ENCODE results near the gene RASD2. TPM values are rescaled to one million over a fixed set of nuclear protein-coding genes. Genes with fewer than 3 reads are reported as not detected.

Gene RASD2
- total and polyA plus RNA-seq, 2 experiments from 2014 or later: 1.2 to 3.6 TPM

GRCh38 chr22:35575116-35575748 is 34.6 kb downstream of the RASD2 start:
- Histone ChIP-seq H3K4me3 (no peak overlapping the region), H3K9me2 (ENCODE audit: insufficient read depth) (no peaks in the 10 kb centered on the region), H3K36me3 (ENCODE audit: insufficient read depth) (no peaks in the 10 kb centered on the region), H2AFZ (no peak overlapping the region), H3K79me2 (replicated peaks; ENCODE audit: insufficient read depth) (no peaks in the 10 kb centered on the region), H3K27me3 (ENCODE audit: insufficient read depth) (no peaks in the 10 kb centered on the region), H3F3A (replicated peaks; ENCODE audit: low read depth) (no peaks in the 10 kb centered on the region), H4K20me1 (replicated peaks; ENCODE audit: insufficient read depth) (no peaks in the 10 kb centered on the region), H3K4me2 (no peak overlapping the region), H3K4me1 (ENCODE audit: insufficient read depth) (no peaks in the 10 kb centered on the region), H3K27ac (ENCODE audit: low read depth) (no peak overlapping the region)
- Mint-ChIP-seq H3K4me3 (no peak overlapping the region), H3K9me3 (no peaks in the 10 kb centered on the region; the same call in 2 of the 3 replicates), H3K36me3 (ENCODE audit: low read depth) (no peaks in the 10 kb centered on the region; the same call in 2 of the 3 replicates), H3K27ac (no peak overlapping the region), H3K27me3 (ENCODE audit: insufficient read depth, low read depth, poor library complexity) (peaks cover 14% of the 10 kb centered on the region), H3K4me1 (no peaks in the 10 kb centered on the region)
- DNase-seq (ENCODE audit: low spot score) (no peak), ATAC-seq (no peak; the same call in 2 of the 3 replicates)
- TF ChIP-seq CREB1 (CRISPR knock-in tag; IDR thresholded peaks at IDR 0.05; ENCODE audit: low read depth) (no peak), ETS1 (IDR thresholded peaks at IDR 0.05) (no peak)
- TF ChIP-seq, protein P1, sequence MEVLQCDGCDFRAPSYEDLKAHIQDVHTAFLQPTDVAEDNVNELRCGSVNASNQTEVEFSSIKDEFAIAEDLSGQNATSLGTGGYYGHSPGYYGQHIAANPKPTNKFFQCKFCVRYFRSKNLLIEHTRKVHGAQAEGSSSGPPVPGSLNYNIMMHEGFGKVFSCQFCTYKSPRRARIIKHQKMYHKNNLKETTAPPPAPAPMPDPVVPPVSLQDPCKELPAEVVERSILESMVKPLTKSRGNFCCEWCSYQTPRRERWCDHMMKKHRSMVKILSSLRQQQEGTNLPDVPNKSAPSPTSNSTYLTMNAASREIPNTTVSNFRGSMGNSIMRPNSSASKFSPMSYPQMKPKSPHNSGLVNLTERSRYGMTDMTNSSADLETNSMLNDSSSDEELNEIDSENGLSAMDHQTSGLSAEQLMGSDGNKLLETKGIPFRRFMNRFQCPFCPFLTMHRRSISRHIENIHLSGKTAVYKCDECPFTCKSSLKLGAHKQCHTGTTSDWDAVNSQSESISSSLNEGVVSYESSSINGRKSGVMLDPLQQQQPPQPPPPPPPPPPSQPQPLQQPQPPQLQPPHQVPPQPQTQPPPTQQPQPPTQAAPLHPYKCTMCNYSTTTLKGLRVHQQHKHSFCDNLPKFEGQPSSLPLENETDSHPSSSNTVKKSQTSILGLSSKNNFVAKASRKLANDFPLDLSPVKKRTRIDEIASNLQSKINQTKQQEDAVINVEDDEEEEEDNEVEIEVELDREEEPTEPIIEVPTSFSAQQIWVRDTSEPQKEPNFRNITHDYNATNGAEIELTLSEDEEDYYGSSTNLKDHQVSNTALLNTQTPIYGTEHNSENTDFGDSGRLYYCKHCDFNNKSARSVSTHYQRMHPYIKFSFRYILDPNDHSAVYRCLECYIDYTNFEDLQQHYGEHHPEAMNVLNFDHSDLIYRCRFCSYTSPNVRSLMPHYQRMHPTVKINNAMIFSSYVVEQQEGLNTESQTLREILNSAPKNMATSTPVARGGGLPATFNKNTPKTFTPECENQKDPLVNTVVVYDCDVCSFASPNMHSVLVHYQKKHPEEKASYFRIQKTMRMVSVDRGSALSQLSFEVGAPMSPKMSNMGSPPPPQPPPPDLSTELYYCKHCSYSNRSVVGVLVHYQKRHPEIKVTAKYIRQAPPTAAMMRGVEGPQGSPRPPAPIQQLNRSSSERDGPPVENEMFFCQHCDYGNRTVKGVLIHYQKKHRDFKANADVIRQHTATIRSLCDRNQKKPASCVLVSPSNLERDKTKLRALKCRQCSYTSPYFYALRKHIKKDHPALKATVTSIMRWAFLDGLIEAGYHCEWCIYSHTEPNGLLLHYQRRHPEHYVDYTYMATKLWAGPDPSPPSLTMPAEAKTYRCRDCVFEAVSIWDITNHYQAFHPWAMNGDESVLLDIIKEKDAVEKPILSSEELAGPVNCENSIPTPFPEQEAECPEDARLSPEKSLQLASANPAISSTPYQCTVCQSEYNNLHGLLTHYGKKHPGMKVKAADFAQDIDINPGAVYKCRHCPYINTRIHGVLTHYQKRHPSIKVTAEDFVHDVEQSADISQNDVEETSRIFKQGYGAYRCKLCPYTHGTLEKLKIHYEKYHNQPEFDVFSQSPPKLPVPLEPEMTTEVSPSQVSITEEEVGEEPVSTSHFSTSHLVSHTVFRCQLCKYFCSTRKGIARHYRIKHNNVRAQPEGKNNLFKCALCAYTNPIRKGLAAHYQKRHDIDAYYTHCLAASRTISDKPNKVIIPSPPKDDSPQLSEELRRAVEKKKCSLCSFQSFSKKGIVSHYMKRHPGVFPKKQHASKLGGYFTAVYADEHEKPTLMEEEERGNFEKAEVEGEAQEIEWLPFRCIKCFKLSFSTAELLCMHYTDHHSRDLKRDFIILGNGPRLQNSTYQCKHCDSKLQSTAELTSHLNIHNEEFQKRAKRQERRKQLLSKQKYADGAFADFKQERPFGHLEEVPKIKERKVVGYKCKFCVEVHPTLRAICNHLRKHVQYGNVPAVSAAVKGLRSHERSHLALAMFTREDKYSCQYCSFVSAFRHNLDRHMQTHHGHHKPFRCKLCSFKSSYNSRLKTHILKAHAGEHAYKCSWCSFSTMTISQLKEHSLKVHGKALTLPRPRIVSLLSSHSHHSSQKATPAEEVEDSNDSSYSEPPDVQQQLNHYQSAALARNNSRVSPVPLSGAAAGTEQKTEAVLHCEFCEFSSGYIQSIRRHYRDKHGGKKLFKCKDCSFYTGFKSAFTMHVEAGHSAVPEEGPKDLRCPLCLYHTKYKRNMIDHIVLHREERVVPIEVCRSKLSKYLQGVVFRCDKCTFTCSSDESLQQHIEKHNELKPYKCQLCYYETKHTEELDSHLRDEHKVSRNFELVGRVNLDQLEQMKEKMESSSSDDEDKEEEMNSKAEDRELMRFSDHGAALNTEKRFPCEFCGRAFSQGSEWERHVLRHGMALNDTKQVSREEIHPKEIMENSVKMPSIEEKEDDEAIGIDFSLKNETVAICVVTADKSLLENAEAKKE (CRISPR knock-in tag; IDR thresholded peaks at IDR 0.05): no peak

GRCh38 chr22:35576671-35577070 is 36.0 kb downstream of the RASD2 start:
- no peaks in the 10 kb centered on the region for H3F3A ChIP-seq (replicated peaks; ENCODE audit: low read depth)
- H3K4me3 ChIP-seq: no peak overlapping the region
- H3K4me3 Mint-ChIP-seq: no peak overlapping the region
- H3K4me1 ChIP-seq (ENCODE audit: insufficient read depth): no peaks in the 10 kb centered on the region
- H3K27ac Mint-ChIP-seq: no peak overlapping the region
- no peaks in the 10 kb centered on the region for H4K20me1 ChIP-seq (replicated peaks; ENCODE audit: insufficient read depth)
- H3K4me2 ChIP-seq: no peak overlapping the region
- H3K27me3 Mint-ChIP-seq (ENCODE audit: insufficient read depth, low read depth, poor library complexity): peaks cover 14% of the 10 kb centered on the region
- H3K9me3 Mint-ChIP-seq: no peaks in the 10 kb centered on the region; the same call in 2 of the 3 replicates
- no peaks in the 10 kb centered on the region; the same call in 2 of the 3 replicates for H3K36me3 Mint-ChIP-seq (ENCODE audit: low read depth)
- no peaks in the 10 kb centered on the region for H3K9me2 ChIP-seq (ENCODE audit: insufficient read depth)
- no peak overlapping the region for H2AFZ ChIP-seq
- H3K27me3 ChIP-seq (ENCODE audit: insufficient read depth): no peaks in the 10 kb centered on the region
- H3K27ac ChIP-seq (ENCODE audit: low read depth): no peak overlapping the region
- H3K4me1 Mint-ChIP-seq: no peaks in the 10 kb centered on the region
- DNase-seq (ENCODE audit: low spot score) (no peak), ATAC-seq (no peak)
- no peaks in the 10 kb centered on the region for H3K36me3 ChIP-seq (ENCODE audit: insufficient read depth)
- H3K79me2 ChIP-seq (replicated peaks; ENCODE audit: insufficient read depth): no peaks in the 10 kb centered on the region
- TF ChIP-seq ETS1 (IDR thresholded peaks at IDR 0.05) (no peak), EZH2phosphoT487 (IDR thresholded peaks at IDR 0.05; ENCODE audit: unreplicated experiment) (no peak), NANOG (IDR thresholded peaks at IDR 0.05; ENCODE audit: borderline replicate concordance) (no peak), EZH2 (IDR thresholded peaks at IDR 0.05; ENCODE audit: low read depth, unreplicated experiment) (no peak), POLR2AphosphoS5 (IDR thresholded peaks at IDR 0.05; ENCODE audit: low read depth) (no peak), ZNF331 (CRISPR knock-in tag; IDR thresholded peaks at IDR 0.05; ENCODE audit: low read depth) (no peak)

All from GM23338 (cell line).